Activated CD4-positive, alpha-beta T cell treated with anti-CD3 and anti-CD28 coated beads, Interleukin-2, amount 50 U/mL, for 24 hours (primary cell): ENCODE data around the gene TIMM23B.
"Not testable (repeated sequence)": the region's sequence is repeated elsewhere in the genome, so short reads cannot be mapped to it uniquely, and the experiment has no call there.

Experiments
- DNase-seq, 2 donors: peaks; one replicate each; pipeline ENCODE4 v3.0.0-alpha.2; 2020; ENCODE audit warnings: low read depth in 1 of 2, low spot score in 1 of 2

The TIMM23B gene

DNA sequence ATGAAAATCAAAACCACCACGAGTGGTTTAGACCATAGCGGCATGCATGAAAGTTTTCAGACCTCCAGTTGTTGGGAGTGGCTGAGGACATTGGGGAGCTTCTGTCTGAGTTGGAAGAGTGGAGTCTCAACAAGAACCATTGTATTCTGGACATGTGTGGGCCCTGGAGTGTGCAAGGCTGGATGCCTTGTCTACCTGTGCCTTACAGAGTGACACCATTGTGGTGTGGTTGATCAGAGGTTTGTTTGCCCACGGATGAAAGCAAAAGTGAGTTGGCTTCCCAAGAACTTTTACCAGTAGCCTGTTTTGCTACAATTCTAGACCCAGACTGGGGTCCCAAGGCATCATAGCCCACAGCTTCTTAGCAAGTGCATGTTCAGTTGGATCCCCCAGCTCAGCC lies 35.9 kb downstream of the TIMM23B start:
- DNase-seq = not testable (repeated sequence)

GRCh38 chr10:49987207-49987606 lies 45.4 kb downstream of the TIMM23B start:
- not testable (repeated sequence) for DNase-seq

DNA sequence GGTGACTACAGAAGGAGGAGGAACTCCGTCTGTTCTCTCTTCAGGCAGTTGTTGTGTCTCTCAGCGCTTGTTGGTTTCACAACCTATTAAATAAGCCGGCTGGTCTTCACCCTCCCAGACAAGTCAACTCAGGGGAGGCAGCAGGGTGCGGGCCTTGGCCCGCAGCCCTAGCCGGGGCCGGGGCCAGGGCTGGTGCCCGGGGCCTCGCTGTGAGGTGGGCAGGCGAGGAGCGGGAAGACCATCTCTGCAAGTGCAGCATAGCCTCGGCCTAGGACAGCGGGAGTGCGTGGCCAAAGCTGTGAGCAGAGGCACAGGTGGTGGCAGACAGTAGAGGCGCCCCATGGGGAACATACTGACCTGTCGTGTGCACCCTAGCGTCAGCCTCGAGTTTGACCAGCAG lies 46.5 kb downstream of the TIMM23B start, which contains the start of gene AGAP6:
AGAP6 (plus strand) TSS at position 31 of the 400 bp plus-strand sequence; CDS start at position 341, 310 bp downstream.
- not testable (repeated sequence) for DNase-seq

GRCh38 chr10:49995321-49995720 lies 53.5 kb downstream of the TIMM23B start:
- DNase-seq = not testable (repeated sequence)

- DNase-seq = not testable (repeated sequence)
These were observed 72.2 kb downstream of the TIMM23B start for GRCh38 chr10:50014024-50014423.

DNA sequence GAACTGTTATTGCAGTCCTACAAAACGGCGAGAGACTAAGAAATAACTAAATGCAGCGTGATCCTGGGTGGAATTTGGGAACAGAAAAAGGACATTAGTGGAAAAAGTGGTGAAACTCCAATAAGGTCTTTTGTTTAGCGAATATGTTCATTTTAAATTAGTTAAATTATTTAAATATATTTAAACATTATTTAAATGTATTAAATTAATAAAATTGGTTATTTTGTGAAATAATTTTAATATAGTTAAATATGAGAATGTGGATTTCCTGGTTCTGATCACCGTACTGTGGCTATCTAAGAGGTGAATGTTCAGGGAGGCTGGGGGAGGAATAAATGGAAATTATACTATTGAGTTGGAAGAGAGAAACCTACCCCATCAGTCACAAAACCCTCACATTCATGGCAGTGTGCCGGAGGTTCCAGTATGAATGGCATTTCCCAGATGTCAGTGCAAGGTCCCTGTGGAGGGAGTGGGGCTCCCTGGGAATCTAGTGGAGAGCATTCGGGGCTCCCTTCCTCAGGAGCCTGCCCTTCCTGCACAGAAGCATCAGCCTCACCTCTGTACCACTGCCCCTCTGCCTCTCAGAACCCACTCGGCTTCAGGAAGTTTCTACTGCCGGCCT lies 73.9 kb downstream of the TIMM23B start:
- not testable (repeated sequence) for DNase-seq

GRCh38 chr10:50016926-50017325 lies 75.1 kb downstream of the TIMM23B start:
- DNase-seq = not testable (repeated sequence)

DNA sequence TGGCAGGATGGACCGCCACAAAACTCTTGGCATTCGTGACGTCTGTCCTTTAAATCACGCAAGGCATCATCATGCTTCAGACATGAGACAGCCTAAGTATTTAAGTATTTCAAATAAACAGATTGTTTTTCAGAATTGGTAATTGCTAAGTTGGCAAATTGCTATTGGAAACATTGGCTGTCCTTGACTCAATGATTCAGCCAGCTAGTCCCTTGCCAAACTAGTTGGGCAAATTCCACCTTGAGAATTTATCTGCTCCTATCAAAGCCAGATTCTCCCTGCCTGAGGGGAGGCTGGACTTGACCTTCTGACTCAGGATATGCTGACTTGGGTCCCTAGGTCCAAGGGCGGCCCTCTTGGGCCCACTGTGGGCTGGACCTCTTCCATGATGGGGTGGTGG lies 75.8 kb downstream of the TIMM23B start:
- DNase-seq = not testable (repeated sequence)

DNA sequence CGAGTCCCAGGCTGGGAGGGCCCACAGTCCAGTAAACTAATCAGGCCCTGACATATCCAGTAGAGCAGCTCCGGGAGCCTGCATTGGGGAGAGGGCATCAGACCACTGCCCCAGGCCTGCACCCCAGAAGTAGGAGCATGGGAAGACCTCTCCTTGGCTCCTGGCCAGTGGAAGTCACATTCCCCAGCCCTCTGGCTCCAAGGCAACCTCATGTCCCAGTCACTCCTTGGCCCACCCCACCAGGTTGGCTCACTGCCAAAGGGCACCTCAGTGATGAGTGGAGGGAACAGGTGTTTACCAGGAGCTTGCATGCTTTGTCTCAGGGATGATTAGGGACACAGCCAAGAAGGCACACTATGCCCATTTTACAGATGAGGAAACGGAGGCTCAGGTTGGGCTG lies 77.4 kb downstream of the TIMM23B start:
- DNase-seq = not testable (repeated sequence)

GRCh38 chr10:50020451-50021024 lies 78.7 kb downstream of the TIMM23B start:
- not testable (repeated sequence) for DNase-seq

- DNase-seq = no peak
These were observed 79.8 kb downstream of the TIMM23B start for GRCh38 chr10:50021646-50022045.
